SK-N-SH (cell line): ENCODE results near the gene PROM1. TPM values are rescaled to one million over a fixed set of nuclear protein-coding genes. Genes with fewer than 3 reads are reported as not detected.

Experiments used
- CTCF ChIA-PET: fragments of 300-600, 350-600 bp; formaldehyde crosslinking; extraction: SDS; loops from one replicate; lab custom pipeline; 2021; lab: Yijun Ruan, JAX
- POLR2A ChIA-PET: fragments of 350-600 bp; sonication (Branson Sonifier 250); formaldehyde crosslinking; extraction: SDS; loops from one replicate; lab custom pipeline; 2020; ENCODE audit warnings: antibody characterized with exemption, inconsistent platforms; lab: Yijun Ruan, JAX
- DNase-seq: peaks from one replicate; pipeline ENCODE4 v3.0.0; 2012
- H2AFZ ChIP-seq: fragments of 200-600 bp; sonication (generic); 2 replicates; pipeline ENCODE4 v1.8.1; 2016; ENCODE audit warnings: antibody characterized with exemption, mild to moderate bottlenecking, low read depth
- H3F3A ChIP-seq: fragments of 200-600 bp; sonication (generic); replicated peaks from 2 replicates; pipeline ENCODE3; 2016; ENCODE audit warnings: antibody characterized with exemption, mild to moderate bottlenecking; ENCODE audit not compliant: insufficient read depth
- H3K27ac ChIP-seq, 2 experiments: fragments of 200-500 bp in 1 of 2; fragments of 200-600 bp in 1 of 2; sonication (Bioruptor generic) in 1 of 2; sonication (generic), shearing (Covaris generic) in 1 of 2; 2 replicates each; pipeline versions ENCODE4 v1.5.1 to v1.6.1; 2014 to 2016; ENCODE audit warnings: low read depth in 2 of 2, inconsistent platforms in 1 of 2, low read length in 1 of 2, mild to moderate bottlenecking in 1 of 2, mixed read lengths in 1 of 2
- H3K27me3 ChIP-seq: fragments of 200-600 bp; sonication (generic), shearing (Covaris generic); 2 replicates; pipeline ENCODE4 v1.6.1; 2016; ENCODE audit warnings: mixed run types; ENCODE audit not compliant: insufficient read depth
- H3K36me3 ChIP-seq, 2 experiments: fragments of 200-500 bp in 1 of 2; fragments of 200-600 bp in 1 of 2; sonication (Bioruptor generic) in 1 of 2; sonication (generic) in 1 of 2; replicated peaks in 1 of 2; 2 replicates each; pipeline versions ENCODE3 to v1.5.1; 2014 to 2016; ENCODE audit warnings: low read length in 1 of 2, mild to moderate bottlenecking in 1 of 2; ENCODE audit not compliant: insufficient read depth in 2 of 2, control insufficient read depth in 1 of 2
- H3K4me1 ChIP-seq, 2 experiments: fragments of 200-500 bp in 1 of 2; fragments of 200-600 bp in 1 of 2; sonication (Bioruptor generic) in 1 of 2; sonication (generic), shearing (Covaris generic) in 1 of 2; 2 replicates each; pipeline versions ENCODE4 v1.5.1 to v1.6.1; 2014 to 2016; ENCODE audit warnings: low read depth in 1 of 2, low read length in 1 of 2, mixed run types in 1 of 2; ENCODE audit not compliant: insufficient read depth in 2 of 2, control insufficient read depth in 1 of 2
- H3K4me2 ChIP-seq: fragments of 200-600 bp; sonication (generic), shearing (Covaris generic); 2 replicates; pipeline ENCODE4 v1.6.1; 2017; ENCODE audit warnings: mixed run types
- H3K4me3 ChIP-seq, 2 experiments: fragments of 200-500 bp in 1 of 2; fragments of 200-600 bp in 1 of 2; sonication (Bioruptor generic) in 1 of 2; sonication (generic), shearing (Covaris generic) in 1 of 2; 2 replicates each; pipeline versions ENCODE4 v1.5.1 to v1.8.1; 2014 to 2016; ENCODE audit warnings: low read depth in 2 of 2, inconsistent platforms in 1 of 2, low read length in 1 of 2, mild to moderate bottlenecking in 1 of 2, mixed read lengths in 1 of 2, moderate library complexity in 1 of 2
- H3K79me2 ChIP-seq: fragments of 200-600 bp; sonication (generic); 2 replicates; pipeline ENCODE4 v1.8.1; 2017; ENCODE audit warnings: mild to moderate bottlenecking; ENCODE audit not compliant: insufficient read depth
- H3K9ac ChIP-seq: fragments of 200-600 bp; sonication (generic); 2 replicates; pipeline ENCODE4 v1.6.1; 2017; ENCODE audit warnings: mixed run types
- H3K9me2 ChIP-seq: fragments of 200-600 bp; sonication (generic); 2 replicates; pipeline ENCODE4 v1.6.1; 2017; ENCODE audit warnings: mixed run types
- H3K9me3 ChIP-seq: fragments of 200-600 bp; sonication (generic); 2 replicates; pipeline ENCODE4 v1.6.1; 2017; ENCODE audit warnings: mixed run types, mild to moderate bottlenecking, moderate library complexity
- H4K20me1 ChIP-seq: fragments of 200-600 bp; sonication (generic); 2 replicates; pipeline ENCODE4 v1.6.1; 2017; ENCODE audit warnings: mild to moderate bottlenecking, mixed run types; ENCODE audit not compliant: insufficient read depth
- CHD2 ChIP-seq: fragments of 150-350 bp; IDR thresholded peaks from 2 replicates; pipeline ENCODE4 v1.6.1; 2018; ENCODE audit warnings: low read length; ENCODE audit not compliant: partially characterized antibody
- ELF1 ChIP-seq: IDR thresholded peaks from 2 replicates; pipeline ENCODE4 v1.4.0; 2012
- EZH2phosphoT487 ChIP-seq: fragments of 200-600 bp; sonication (generic); IDR thresholded peaks from 2 replicates; pipeline ENCODE4 v1.6.1; 2017; ENCODE audit warnings: low read depth, mixed run types, mild to moderate bottlenecking, antibody characterized with exemption, moderate library complexity, borderline replicate concordance
- FOSL2 ChIP-seq: IDR thresholded peaks from 2 replicates; pipeline ENCODE4 v1.4.0; 2012; ENCODE audit warnings: low read depth, mild to moderate bottlenecking, moderate library complexity, borderline replicate concordance
- FOXM1 ChIP-seq: IDR thresholded peaks from 2 replicates; pipeline ENCODE4 v1.4.0; 2012; ENCODE audit warnings: low read depth, mild to moderate bottlenecking
- GABPA ChIP-seq: IDR thresholded peaks from 2 replicates; pipeline ENCODE4 v1.4.0; 2012; ENCODE audit warnings: low read depth, mild to moderate bottlenecking
- MEF2A ChIP-seq: IDR thresholded peaks from 2 replicates; pipeline ENCODE4 v1.4.0; 2012; ENCODE audit warnings: low read depth, borderline replicate concordance
- MXI1 ChIP-seq: IDR thresholded peaks from 2 replicates; pipeline ENCODE4 v1.6.1; 2012; ENCODE audit warnings: mild to moderate bottlenecking, low read depth, low read length, improper control_type of control experiment
- NFIC ChIP-seq: IDR thresholded peaks from 2 replicates; pipeline ENCODE4 v1.4.0; 2012; ENCODE audit warnings: borderline replicate concordance
- POLR2AphosphoS5 ChIP-seq: IDR thresholded peaks from 2 replicates; pipeline ENCODE4 v1.6.1; 2012; ENCODE audit warnings: low read depth, low read length
- RAD21 ChIP-seq: IDR thresholded peaks from 2 replicates; pipeline ENCODE4 v1.6.1; 2012; ENCODE audit warnings: mild to moderate bottlenecking, low read length
- RXRA ChIP-seq: IDR thresholded peaks from 2 replicates; pipeline ENCODE4 v1.4.0; 2012; ENCODE audit warnings: low read depth, mild to moderate bottlenecking, borderline replicate concordance
- SIN3A ChIP-seq: IDR thresholded peaks from 2 replicates; pipeline ENCODE4 v1.6.1; 2012; ENCODE audit warnings: low read depth, mild to moderate bottlenecking, low read length, moderate library complexity, borderline replicate concordance
- TEAD4 ChIP-seq: IDR thresholded peaks from 2 replicates; pipeline ENCODE4 v1.4.0; 2012; ENCODE audit warnings: mild to moderate bottlenecking, borderline replicate concordance; ENCODE audit not compliant: insufficient read depth
- WGBS: methylation state at CpG from one replicate; pipeline ENCODE4 v1.1.6; 2017; ENCODE audit warnings: low lambda C conversion rate; 5-methylcytosine and 5-hydroxymethylcytosine counted together
- polyA plus RNA-seq, 3 experiments: library from polyadenylated mRNA; depleted of rRNA; stranded (reverse); fragments of >200 nt; gene quantifications; 2 replicates each; pipeline ENCODE4 v1.2.3, GENCODE V29; 2012
- TF ChIP-seq, protein P1 (sequence below): IDR thresholded peaks from 2 replicates; pipeline ENCODE4 v1.6.1; 2012; ENCODE audit warnings: mild to moderate bottlenecking, low read depth, low read length, moderate library complexity
- TF ChIP-seq, protein P2 (sequence below): fragments of 200-600 bp; sonication (generic); IDR thresholded peaks from 2 replicates; pipeline ENCODE4 v1.6.1; 2017; ENCODE audit warnings: antibody characterized with exemption, mild to moderate bottlenecking, moderate library complexity
- TF ChIP-seq, protein P3 (sequence below): fragments of 150-350 bp; IDR thresholded peaks from 2 replicates; pipeline ENCODE4 v1.6.1; 2016; ENCODE audit warnings: mild to moderate bottlenecking, low read depth, low read length
- TF ChIP-seq, protein P4 (sequence below): fragments of 150-350 bp; IDR thresholded peaks from 2 replicates; pipeline ENCODE4 v1.6.1; 2017; ENCODE audit warnings: antibody characterized with exemption, low read length, low read depth, borderline replicate concordance
- TF ChIP-seq, protein P5 (sequence below): IDR thresholded peaks from 2 replicates; pipeline ENCODE4 v1.4.0; 2012; ENCODE audit warnings: low read depth, borderline replicate concordance
- TF ChIP-seq, protein P6 (sequence below): IDR thresholded peaks from 2 replicates; pipeline ENCODE4 v1.4.0; 2012; ENCODE audit warnings: low read depth

PROM1 gene
- polyA plus RNA-seq, 1 of the 3 experiments (the other 2 are of a cell fraction), result not detected

DNA sequence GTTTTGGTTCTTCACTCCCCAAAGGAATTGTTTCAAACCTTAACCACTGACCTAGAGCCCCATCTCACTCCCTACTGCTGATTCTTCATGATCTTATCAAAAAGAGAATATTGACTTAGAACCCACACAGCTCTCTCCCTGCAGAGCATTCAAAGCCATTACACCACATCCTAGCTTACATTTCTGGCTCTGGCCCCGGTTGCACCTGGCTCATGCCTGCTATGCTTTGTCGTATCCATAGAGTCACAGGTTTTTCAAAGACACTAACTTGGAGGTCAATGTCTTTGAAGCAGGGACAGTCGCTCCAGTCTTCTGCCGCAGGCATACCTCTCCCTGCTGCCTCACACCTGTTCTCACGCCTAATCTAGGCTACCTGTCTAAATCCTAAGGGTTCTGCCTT is 78.1 kb downstream of the PROM1 start:
- Histone ChIP-seq H3K36me3 (no peaks in the 10 kb centered on the region), H3K4me1 (peaks cover 0 to 24% of the 10 kb centered on the region in 2 experiments; a peak in 2 of 4 replicates), H3F3A (no peaks in the 10 kb centered on the region), H4K20me1 (no peaks in the 10 kb centered on the region), H3K27me3 (0 out of 2 replicates have a peak, but pooled peaks cover 6% of the 10 kb centered on the region), H3K4me2 (no peak overlapping the region), H3K9ac (no peak overlapping the region), H3K4me3 (no peak overlapping the region), H3K79me2 (no peaks in the 10 kb centered on the region), H3K9me2 (no peaks in the 10 kb centered on the region), H3K27ac (no peak overlapping the region), H3K9me3 (no peaks in the 10 kb centered on the region), H2AFZ (no peak overlapping the region)
- WGBS, result 76% methylated on average over 5 of the region's 5 CpGs
- no peak for DNase-seq
- CTCF ChIA-PET, result interaction anchor here (0.5 to 6.3 kb wide), 8 partner anchors 10 to 526 kb away, joined by 3 to 60 read pairs (median 4); partner anchors contain the start of gene FGFBP2
- TF ChIP-seq CHD2 (no peak), SIN3A (no peak), NFIC (no peak), RXRA (no peak), RAD21 (no peak), POLR2AphosphoS5 (no peak), ELF1 (no peak), TEAD4 (no peak), FOXM1 (no peak), FOSL2 (no peak), MEF2A (no peak), GABPA (no peak), EZH2phosphoT487 (no peak), MXI1 (no peak)
- TF ChIP-seq, protein P1, sequence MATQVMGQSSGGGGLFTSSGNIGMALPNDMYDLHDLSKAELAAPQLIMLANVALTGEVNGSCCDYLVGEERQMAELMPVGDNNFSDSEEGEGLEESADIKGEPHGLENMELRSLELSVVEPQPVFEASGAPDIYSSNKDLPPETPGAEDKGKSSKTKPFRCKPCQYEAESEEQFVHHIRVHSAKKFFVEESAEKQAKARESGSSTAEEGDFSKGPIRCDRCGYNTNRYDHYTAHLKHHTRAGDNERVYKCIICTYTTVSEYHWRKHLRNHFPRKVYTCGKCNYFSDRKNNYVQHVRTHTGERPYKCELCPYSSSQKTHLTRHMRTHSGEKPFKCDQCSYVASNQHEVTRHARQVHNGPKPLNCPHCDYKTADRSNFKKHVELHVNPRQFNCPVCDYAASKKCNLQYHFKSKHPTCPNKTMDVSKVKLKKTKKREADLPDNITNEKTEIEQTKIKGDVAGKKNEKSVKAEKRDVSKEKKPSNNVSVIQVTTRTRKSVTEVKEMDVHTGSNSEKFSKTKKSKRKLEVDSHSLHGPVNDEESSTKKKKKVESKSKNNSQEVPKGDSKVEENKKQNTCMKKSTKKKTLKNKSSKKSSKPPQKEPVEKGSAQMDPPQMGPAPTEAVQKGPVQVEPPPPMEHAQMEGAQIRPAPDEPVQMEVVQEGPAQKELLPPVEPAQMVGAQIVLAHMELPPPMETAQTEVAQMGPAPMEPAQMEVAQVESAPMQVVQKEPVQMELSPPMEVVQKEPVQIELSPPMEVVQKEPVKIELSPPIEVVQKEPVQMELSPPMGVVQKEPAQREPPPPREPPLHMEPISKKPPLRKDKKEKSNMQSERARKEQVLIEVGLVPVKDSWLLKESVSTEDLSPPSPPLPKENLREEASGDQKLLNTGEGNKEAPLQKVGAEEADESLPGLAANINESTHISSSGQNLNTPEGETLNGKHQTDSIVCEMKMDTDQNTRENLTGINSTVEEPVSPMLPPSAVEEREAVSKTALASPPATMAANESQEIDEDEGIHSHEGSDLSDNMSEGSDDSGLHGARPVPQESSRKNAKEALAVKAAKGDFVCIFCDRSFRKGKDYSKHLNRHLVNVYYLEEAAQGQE, result no peak
- TF ChIP-seq, protein P2, sequence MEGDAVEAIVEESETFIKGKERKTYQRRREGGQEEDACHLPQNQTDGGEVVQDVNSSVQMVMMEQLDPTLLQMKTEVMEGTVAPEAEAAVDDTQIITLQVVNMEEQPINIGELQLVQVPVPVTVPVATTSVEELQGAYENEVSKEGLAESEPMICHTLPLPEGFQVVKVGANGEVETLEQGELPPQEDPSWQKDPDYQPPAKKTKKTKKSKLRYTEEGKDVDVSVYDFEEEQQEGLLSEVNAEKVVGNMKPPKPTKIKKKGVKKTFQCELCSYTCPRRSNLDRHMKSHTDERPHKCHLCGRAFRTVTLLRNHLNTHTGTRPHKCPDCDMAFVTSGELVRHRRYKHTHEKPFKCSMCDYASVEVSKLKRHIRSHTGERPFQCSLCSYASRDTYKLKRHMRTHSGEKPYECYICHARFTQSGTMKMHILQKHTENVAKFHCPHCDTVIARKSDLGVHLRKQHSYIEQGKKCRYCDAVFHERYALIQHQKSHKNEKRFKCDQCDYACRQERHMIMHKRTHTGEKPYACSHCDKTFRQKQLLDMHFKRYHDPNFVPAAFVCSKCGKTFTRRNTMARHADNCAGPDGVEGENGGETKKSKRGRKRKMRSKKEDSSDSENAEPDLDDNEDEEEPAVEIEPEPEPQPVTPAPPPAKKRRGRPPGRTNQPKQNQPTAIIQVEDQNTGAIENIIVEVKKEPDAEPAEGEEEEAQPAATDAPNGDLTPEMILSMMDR, result no peak
- TF ChIP-seq, protein P3, sequence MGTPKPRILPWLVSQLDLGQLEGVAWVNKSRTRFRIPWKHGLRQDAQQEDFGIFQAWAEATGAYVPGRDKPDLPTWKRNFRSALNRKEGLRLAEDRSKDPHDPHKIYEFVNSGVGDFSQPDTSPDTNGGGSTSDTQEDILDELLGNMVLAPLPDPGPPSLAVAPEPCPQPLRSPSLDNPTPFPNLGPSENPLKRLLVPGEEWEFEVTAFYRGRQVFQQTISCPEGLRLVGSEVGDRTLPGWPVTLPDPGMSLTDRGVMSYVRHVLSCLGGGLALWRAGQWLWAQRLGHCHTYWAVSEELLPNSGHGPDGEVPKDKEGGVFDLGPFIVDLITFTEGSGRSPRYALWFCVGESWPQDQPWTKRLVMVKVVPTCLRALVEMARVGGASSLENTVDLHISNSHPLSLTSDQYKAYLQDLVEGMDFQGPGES, result no peak
- TF ChIP-seq, protein P4, sequence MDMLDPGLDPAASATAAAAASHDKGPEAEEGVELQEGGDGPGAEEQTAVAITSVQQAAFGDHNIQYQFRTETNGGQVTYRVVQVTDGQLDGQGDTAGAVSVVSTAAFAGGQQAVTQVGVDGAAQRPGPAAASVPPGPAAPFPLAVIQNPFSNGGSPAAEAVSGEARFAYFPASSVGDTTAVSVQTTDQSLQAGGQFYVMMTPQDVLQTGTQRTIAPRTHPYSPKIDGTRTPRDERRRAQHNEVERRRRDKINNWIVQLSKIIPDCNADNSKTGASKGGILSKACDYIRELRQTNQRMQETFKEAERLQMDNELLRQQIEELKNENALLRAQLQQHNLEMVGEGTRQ, result no peak
- TF ChIP-seq, protein P5, sequence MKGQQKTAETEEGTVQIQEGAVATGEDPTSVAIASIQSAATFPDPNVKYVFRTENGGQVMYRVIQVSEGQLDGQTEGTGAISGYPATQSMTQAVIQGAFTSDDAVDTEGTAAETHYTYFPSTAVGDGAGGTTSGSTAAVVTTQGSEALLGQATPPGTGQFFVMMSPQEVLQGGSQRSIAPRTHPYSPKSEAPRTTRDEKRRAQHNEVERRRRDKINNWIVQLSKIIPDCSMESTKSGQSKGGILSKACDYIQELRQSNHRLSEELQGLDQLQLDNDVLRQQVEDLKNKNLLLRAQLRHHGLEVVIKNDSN, result no peak
- TF ChIP-seq, protein P6, sequence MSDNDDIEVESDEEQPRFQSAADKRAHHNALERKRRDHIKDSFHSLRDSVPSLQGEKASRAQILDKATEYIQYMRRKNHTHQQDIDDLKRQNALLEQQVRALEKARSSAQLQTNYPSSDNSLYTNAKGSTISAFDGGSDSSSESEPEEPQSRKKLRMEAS, result no peak
- POLR2A ChIA-PET, result no interaction called here
